ENCODE data around the gene PHACTR4.
"Not testable (repeated sequence)": the region's sequence is repeated elsewhere in the genome, so short reads cannot be mapped to it uniquely, and the experiment has no call there.

DNA sequence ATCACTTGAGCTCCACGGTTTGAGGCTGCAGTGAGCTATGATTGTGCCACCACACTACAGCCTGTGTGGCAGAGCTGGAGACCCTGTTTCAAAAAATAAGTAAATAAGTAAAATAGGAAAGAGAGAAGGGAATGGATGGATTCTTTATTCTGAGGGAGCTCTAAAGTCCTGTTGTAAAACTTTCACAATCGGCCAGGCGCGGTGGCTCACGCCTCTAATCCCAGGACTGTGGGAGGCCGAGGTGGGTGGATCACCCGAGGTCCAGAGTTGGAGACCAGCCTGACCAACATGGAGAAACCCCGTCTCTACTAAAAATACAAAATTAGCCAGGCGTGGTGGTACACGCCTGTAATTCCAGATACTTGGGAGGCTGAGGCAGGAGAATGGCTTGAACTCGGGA is 6.1 kb downstream of the PHACTR4 start:
- TF ChIP-seq, protein P1, sequence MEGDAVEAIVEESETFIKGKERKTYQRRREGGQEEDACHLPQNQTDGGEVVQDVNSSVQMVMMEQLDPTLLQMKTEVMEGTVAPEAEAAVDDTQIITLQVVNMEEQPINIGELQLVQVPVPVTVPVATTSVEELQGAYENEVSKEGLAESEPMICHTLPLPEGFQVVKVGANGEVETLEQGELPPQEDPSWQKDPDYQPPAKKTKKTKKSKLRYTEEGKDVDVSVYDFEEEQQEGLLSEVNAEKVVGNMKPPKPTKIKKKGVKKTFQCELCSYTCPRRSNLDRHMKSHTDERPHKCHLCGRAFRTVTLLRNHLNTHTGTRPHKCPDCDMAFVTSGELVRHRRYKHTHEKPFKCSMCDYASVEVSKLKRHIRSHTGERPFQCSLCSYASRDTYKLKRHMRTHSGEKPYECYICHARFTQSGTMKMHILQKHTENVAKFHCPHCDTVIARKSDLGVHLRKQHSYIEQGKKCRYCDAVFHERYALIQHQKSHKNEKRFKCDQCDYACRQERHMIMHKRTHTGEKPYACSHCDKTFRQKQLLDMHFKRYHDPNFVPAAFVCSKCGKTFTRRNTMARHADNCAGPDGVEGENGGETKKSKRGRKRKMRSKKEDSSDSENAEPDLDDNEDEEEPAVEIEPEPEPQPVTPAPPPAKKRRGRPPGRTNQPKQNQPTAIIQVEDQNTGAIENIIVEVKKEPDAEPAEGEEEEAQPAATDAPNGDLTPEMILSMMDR (IDR thresholded peaks at IDR 0.05), result not testable (repeated sequence)
- not testable (repeated sequence) for TF ChIP-seq POLR2A (IDR thresholded peaks at IDR 0.05)
